A549 (cell line): ENCODE results near the gene CAMTA1. TPM values are rescaled to one million over a fixed set of nuclear protein-coding genes. Genes with fewer than 3 reads are reported as not detected.

Source experiments
- ATAC-seq, 2 experiments: fragments of 200-7000 bp in 1 of 2; fragments of >200 bp in 1 of 2; cut with Nextera tagmentation in 1 of 2; cut with Tn5 transposase in 1 of 2; 3 replicates each; pipeline versions ENCODE4 v1.8.0 to v1.9.1; 2018 to 2020; ENCODE audit warnings: mild to moderate bottlenecking in 1 of 2, moderate library complexity in 1 of 2
- CTCF ChIA-PET: fragments of 300-600 bp; sonication (Branson Sonifier 250); formaldehyde crosslinking; extraction: SDS; loops from one replicate; lab custom pipeline; 2021; ENCODE audit warnings: antibody characterized with exemption, inconsistent platforms; lab: Yijun Ruan, JAX
- POLR2A ChIA-PET: fragments of 350-600 bp; formaldehyde crosslinking; extraction: SDS; loops from one replicate; lab custom pipeline; 2021; ENCODE audit warnings: antibody characterized with exemption, inconsistent platforms; lab: Yijun Ruan, JAX
- DNase-seq, 2 experiments: peaks; one replicate each; pipeline versions ENCODE4 v3.0.0 to v3.0.0-alpha.2; 2011 to 2016; ENCODE audit warnings: low read depth in 1 of 2, low spot score in 1 of 2
- FAIRE-seq: peaks from 2 replicates; lab custom pipeline; 2011; peaks lifted over from hg19 to GRCh38; lab: Jason Lieb, UNC
- H3K27ac ChIP-seq, 2 experiments: fragments of >200 bp; sonication (Bioruptor Twin); formaldehyde crosslinking; 3 replicates each; pipeline ENCODE4 v1.5.1; 2016 to 2017
- H3K4me1 ChIP-seq: fragments of >200 bp; sonication (Bioruptor Twin); formaldehyde crosslinking; 3 replicates; pipeline ENCODE4 v1.6.1; 2016
- H3K4me2 ChIP-seq: fragments of >200 bp; sonication (Bioruptor Twin); formaldehyde crosslinking; 3 replicates; pipeline ENCODE4 v1.6.1; 2016
- H3K4me3 ChIP-seq: fragments of >200 bp; sonication (Bioruptor Twin); formaldehyde crosslinking; 3 replicates; pipeline ENCODE4 v1.5.1; 2016
- H3K9me3 ChIP-seq: fragments of >200 bp; sonication (Bioruptor Twin); formaldehyde crosslinking; 3 replicates; pipeline ENCODE4 v1.6.1; 2016
- BCL3 ChIP-seq: fragments of >200 bp; sonication (Bioruptor Twin); formaldehyde crosslinking; IDR thresholded peaks from 3 replicates; pipeline ENCODE4 v1.6.1; 2016
- CBX2 ChIP-seq: fragments of 200-600 bp; sonication (generic); IDR thresholded peaks from 2 replicates; pipeline ENCODE4 v1.6.1; 2016; ENCODE audit warnings: low read depth, mild to moderate bottlenecking, borderline replicate concordance
- CBX8 ChIP-seq: fragments of 200-600 bp; sonication (generic); IDR thresholded peaks from 2 replicates; pipeline ENCODE4 v1.6.1; 2016
- CEBPB ChIP-seq, 2 experiments: fragments of >200 bp in 1 of 2; sonication (Bioruptor Twin) in 1 of 2; formaldehyde crosslinking in 1 of 2; IDR thresholded peaks; 2 replicates each; pipeline ENCODE4 v1.6.1; 2012 to 2016
- CHD2 ChIP-seq: fragments of 150-350 bp; IDR thresholded peaks from 2 replicates; pipeline ENCODE4 v1.6.1; 2014; ENCODE audit warnings: low read length; ENCODE audit not compliant: partially characterized antibody
- CTCF ChIP-seq: fragments of >200 bp; sonication (Bioruptor Twin); formaldehyde crosslinking; IDR thresholded peaks from 3 replicates; pipeline ENCODE4 v1.5.1; 2016
- EHF ChIP-seq: fragments of 250-450 bp; sonication (Bioruptor Pico); IDR thresholded peaks from 2 replicates; pipeline ENCODE4 v1.5.0; 2020; ENCODE audit warnings: mild to moderate bottlenecking
- EHMT2 ChIP-seq: fragments of 200-600 bp; sonication (generic); IDR thresholded peaks from 2 replicates; pipeline ENCODE4 v1.6.1; 2016; ENCODE audit warnings: antibody characterized with exemption, low read depth, mild to moderate bottlenecking, moderate library complexity
- ELK1 ChIP-seq: fragments of 150-350 bp; IDR thresholded peaks from 2 replicates; pipeline ENCODE4 v1.6.1; 2014; ENCODE audit warnings: low read depth, mild to moderate bottlenecking, low read length
- EP300 ChIP-seq, 2 experiments: fragments of >200 bp; sonication (Bioruptor Twin); formaldehyde crosslinking; IDR thresholded peaks; 2 replicates in 1 of 2; 3 replicates in 1 of 2; pipeline ENCODE4 v1.6.1; 2016 to 2017
- ESRRA ChIP-seq: fragments of 150-350 bp; IDR thresholded peaks from 2 replicates; pipeline ENCODE4 v1.6.1; 2014; ENCODE audit warnings: mild to moderate bottlenecking, low read length, borderline replicate concordance
- HDAC2 ChIP-seq: fragments of 200-600 bp; sonication (generic); IDR thresholded peaks from 2 replicates; pipeline ENCODE4 v1.6.1; 2016
- HMGXB4 ChIP-seq: fragments of 250-450 bp; sonication (Bioruptor Pico); IDR thresholded peaks from 2 replicates; pipeline ENCODE4 v1.5.0; 2021; ENCODE audit warnings: mild to moderate bottlenecking, moderate library complexity, borderline replicate concordance
- JUN ChIP-seq, 2 experiments: fragments of >200 bp; sonication (Bioruptor Twin); formaldehyde crosslinking; IDR thresholded peaks; 2 replicates in 1 of 2; 3 replicates in 1 of 2; pipeline ENCODE4 v1.6.1; 2016 to 2017
- JUNB ChIP-seq: fragments of >200 bp; sonication (Bioruptor Twin); formaldehyde crosslinking; IDR thresholded peaks from 2 replicates; pipeline ENCODE4 v1.6.1; 2016
- MAX ChIP-seq: IDR thresholded peaks from 2 replicates; pipeline ENCODE4 v1.6.1; 2012
- MYC ChIP-seq: IDR thresholded peaks from 2 replicates; pipeline ENCODE4 v1.6.1; 2012; ENCODE audit warnings: mild to moderate bottlenecking, inconsistent platforms, low read length, improper control_type of control experiment, borderline replicate concordance
- NFE2L2 ChIP-seq: fragments of 150-350 bp; conservative IDR thresholded peaks from 2 replicates; pipeline ENCODE4 v1.6.1; 2014; ENCODE audit warnings: low read length
- NR3C1 ChIP-seq: fragments of >200 bp; sonication (Bioruptor Twin); formaldehyde crosslinking; IDR thresholded peaks from 3 replicates; pipeline ENCODE4 v1.6.1; 2017
- RARB ChIP-seq: fragments of 250-450 bp; sonication (Bioruptor Pico); IDR thresholded peaks from 2 replicates; pipeline ENCODE4 v1.8.0; 2021; ENCODE audit warnings: mild to moderate bottlenecking, moderate library complexity
- RCOR1 ChIP-seq: fragments of 150-350 bp; IDR thresholded peaks from 2 replicates; pipeline ENCODE4 v1.6.1; 2014; ENCODE audit warnings: antibody characterized with exemption, low read length, low read depth
- RNF2 ChIP-seq: fragments of 200-600 bp; sonication (generic); IDR thresholded peaks from 2 replicates; pipeline ENCODE4 v1.6.1; 2016; ENCODE audit warnings: low read depth, mild to moderate bottlenecking, antibody characterized with exemption, moderate library complexity, borderline replicate concordance
- SMC3 ChIP-seq: fragments of >200 bp; sonication (Bioruptor Twin); formaldehyde crosslinking; IDR thresholded peaks from 3 replicates; pipeline ENCODE4 v1.6.1; 2018; ENCODE audit warnings: inconsistent platforms
- SREBF2 ChIP-seq: fragments of 450-650 bp; IDR thresholded peaks from 2 replicates; pipeline ENCODE4 v1.6.1; 2014; ENCODE audit warnings: mild to moderate bottlenecking, moderate library complexity
- ZFP36 ChIP-seq: fragments of 450-650 bp; IDR thresholded peaks from 2 replicates; pipeline ENCODE4 v1.6.1; 2014; ENCODE audit warnings: borderline replicate concordance; ENCODE audit not compliant: partially characterized antibody
- WGBS: methylation state at CpG from one replicate; pipeline ENCODE4 v1.1.6; 2017; ENCODE audit errors: missing lambda C conversion rate; 5-methylcytosine and 5-hydroxymethylcytosine counted together
- polyA plus RNA-seq, 4 experiments: library from polyadenylated mRNA; depleted of rRNA in 3 of 4; stranded (reverse); fragments of >200 nt; fragmentation: RNase III in 1 of 4; extraction: RNeasy Plus Mini Kit Qiagen cat#74134 plus additional on column Dnase treatment in 1 of 4; gene quantifications; 2 replicates in 3 of 4; 3 replicates in 1 of 4; pipeline ENCODE4 v1.2.3, GENCODE V29; 2011 to 2017

Gene CAMTA1
- polyA plus RNA-seq, 2 of the 4 experiments (the other 2 are of a cell fraction) = 58.8 to 75.0 TPM

GRCh38 chr1:6811583-6811982 lies 26.3 kb downstream of the CAMTA1 start:
- TF ChIP-seq CTCF (no peak), CEBPB (IDR thresholded peaks at IDR 0.05) (no peak), HDAC2 (no peak), MAX (no peak), ESRRA (no peak), HMGXB4 (CRISPR knock-in tag) (no peak), EHF (CRISPR knock-in tag) (no peak), SREBF2 (no peak), EHMT2 (no peak), ZFP36 (no peak), EP300 (IDR thresholded peaks at IDR 0.05) (no peak), CBX2 (no peak), NFE2L2 (no peak), CBX8 (no peak), RARB (CRISPR knock-in tag) (no peak), CHD2 (no peak), MYC (no peak), SMC3 (no peak), RCOR1 (no peak)
- 92% methylated on average over 8 of the region's 8 CpGs for WGBS
- ChIA-PET CTCF (no interaction called here), POLR2A (no interaction called here)
- H3K9me3 ChIP-seq = no peaks in the 10 kb centered on the region
- no peak overlapping the region for H3K4me3 ChIP-seq
- FAIRE-seq (no peak), DNase-seq (no peak), ATAC-seq (no peak)
- peaks cover 13% of the 10 kb centered on the region for H3K4me1 ChIP-seq
- no peak overlapping the region for H3K4me2 ChIP-seq
- no peak overlapping the region for H3K27ac ChIP-seq

- no peak overlapping the region for H3K27ac ChIP-seq
- no peak overlapping the region for H3K4me2 ChIP-seq
- no peaks in the 10 kb centered on the region for H3K9me3 ChIP-seq
- 83% methylated on average over 1 of the region's 1 CpG for WGBS
- no peak overlapping the region for H3K4me3 ChIP-seq
- no peak for ATAC-seq
- peaks cover 2% of the 10 kb centered on the region; the same call in 1 of the 3 replicates for H3K4me1 ChIP-seq
- ChIA-PET POLR2A (no interaction called here), CTCF (interaction anchor here (0.7 to 1.0 kb wide), 2 partner anchors 77 to 676 kb away, joined by 3 read pairs; no protein-coding TSS in a partner anchor)
- DNase-seq = no peak
- no peak for FAIRE-seq
- TF ChIP-seq BCL3 (no peak), MYC (no peak), ELK1 (no peak), NR3C1 (no peak), RNF2 (no peak), JUN (IDR thresholded peaks at IDR 0.05) (no peak), JUNB (no peak), EP300 (IDR thresholded peaks at IDR 0.05) (no peak)
Measured at GRCh38 chr1:6813165-6813564, 27.9 kb downstream of the CAMTA1 start.
